SU-DHL-6 (cell line): ENCODE results near the gene NOP10.

Experiments used
- CTCF ChIP-seq: fragments of 200-600 bp; sonication (generic); IDR thresholded peaks from one replicate; pipeline ENCODE4 v1.5.1; 2017; ENCODE audit warnings: antibody characterized with exemption, mild to moderate bottlenecking, low read length, moderate library complexity; ENCODE audit not compliant: insufficient read depth, poor library complexity, severe bottlenecking
- EZH2phosphoT487 ChIP-seq: fragments of 200-600 bp; sonication (generic), shearing (Covaris generic); conservative IDR thresholded peaks from 2 replicates; pipeline ENCODE4 v1.6.1; 2018; ENCODE audit warnings: mild to moderate bottlenecking, antibody characterized with exemption, low read length, moderate library complexity, mixed read lengths

GRCh38 chr15:34297059-34297458 lies 45.9 kb downstream of the NOP10 start:
- TF ChIP-seq CTCF = no peak
- no peak for TF ChIP-seq EZH2phosphoT487
